ENCODE results near the gene PAWR. TPM values are rescaled to one million over a fixed set of nuclear protein-coding genes. Genes with fewer than 3 reads are reported as not detected.

PAWR gene
- total RNA-seq, 1 donor from 2014 or later, result 204 TPM

- FAIRE-seq (no peak), DNase-seq (ENCODE audit: low read depth) (peak; percentile 34)
- Mint-ChIP-seq H3K4me3 (ENCODE audit: unreplicated experiment) (no peak overlapping the region), H3K27me3 (ENCODE audit: low read depth, unreplicated experiment) (no peaks in the 10 kb centered on the region), H3K36me3 (ENCODE audit: low read depth, unreplicated experiment) (peaks cover 35% of the 10 kb centered on the region), H3K9me3 (ENCODE audit: unreplicated experiment) (peaks cover 4% of the 10 kb centered on the region), H3K27ac (ENCODE audit: unreplicated experiment) (no peak overlapping the region), H3K4me1 (ENCODE audit: low read depth, unreplicated experiment) (peaks cover 10% of the 10 kb centered on the region)
- TF ChIP-seq EZH2 (IDR thresholded peaks at IDR 0.05; ENCODE audit: insufficient read depth, low read length) (no peak), CTCF (IDR thresholded peaks at IDR 0.05; ENCODE audit: insufficient read depth, low read depth, low read length) (no peak)
- Histone ChIP-seq H3K4me1 (ENCODE audit: insufficient read depth, low read length) (peaks cover 4% of the 10 kb centered on the region), H3K79me2 (ENCODE audit: insufficient read depth, low read length) (peaks cover 4% of the 10 kb centered on the region), H3K27me3 (ENCODE audit: insufficient read depth, low read length) (no peaks in the 10 kb centered on the region), H3K4me2 (ENCODE audit: low read length) (no peak overlapping the region), H3K36me3 (ENCODE audit: insufficient read depth, low read length) (peaks cover 8% of the 10 kb centered on the region), H4K20me1 (ENCODE audit: insufficient read depth, low read length) (no peaks in the 10 kb centered on the region), H3K4me3 (ENCODE audit: insufficient read depth, low read depth, low read length) (no peak overlapping the region), H3K9me3 (ENCODE audit: insufficient read depth, low read depth, low read length) (no peaks in the 10 kb centered on the region), H3K9ac (ENCODE audit: low read length) (no peak overlapping the region), H3K27ac (ENCODE audit: low read depth, low read length) (no peak overlapping the region), H2AFZ (ENCODE audit: low read depth, low read length) (no peak overlapping the region)
These were observed 133.0 kb downstream of the PAWR start for GRCh38 chr12:79557690-79558315.

- FAIRE-seq (no peak), DNase-seq (ENCODE audit: low read depth) (peak; percentile 40)
- peaks cover 10% of the 10 kb centered on the region for H3K4me1 Mint-ChIP-seq (ENCODE audit: low read depth, unreplicated experiment)
- H3K4me2 ChIP-seq (ENCODE audit: low read length), result no peak overlapping the region
- H3K27ac ChIP-seq (ENCODE audit: low read depth, low read length), result peak overlapping the region; percentile 27
- no peaks in the 10 kb centered on the region for H3K27me3 Mint-ChIP-seq (ENCODE audit: low read depth, unreplicated experiment)
- TF ChIP-seq CTCF (IDR thresholded peaks at IDR 0.05; ENCODE audit: insufficient read depth, low read depth, low read length), result peak; percentile 64
- no peak for TF ChIP-seq EZH2 (IDR thresholded peaks at IDR 0.05; ENCODE audit: insufficient read depth, low read length)
- H3K9ac ChIP-seq (ENCODE audit: low read length), result peak overlapping the region; percentile 3
- peaks cover 4% of the 10 kb centered on the region for H3K79me2 ChIP-seq (ENCODE audit: insufficient read depth, low read length)
- H3K4me3 Mint-ChIP-seq (ENCODE audit: unreplicated experiment), result no peak overlapping the region
- H3K9me3 Mint-ChIP-seq (ENCODE audit: unreplicated experiment), result peaks cover 7% of the 10 kb centered on the region
- peaks cover 33% of the 10 kb centered on the region for H3K36me3 Mint-ChIP-seq (ENCODE audit: low read depth, unreplicated experiment)
- no peaks in the 10 kb centered on the region for H3K9me3 ChIP-seq (ENCODE audit: insufficient read depth, low read depth, low read length)
- H2AFZ ChIP-seq (ENCODE audit: low read depth, low read length), result no peak overlapping the region
- no peaks in the 10 kb centered on the region for H3K27me3 ChIP-seq (ENCODE audit: insufficient read depth, low read length)
- no peaks in the 10 kb centered on the region for H4K20me1 ChIP-seq (ENCODE audit: insufficient read depth, low read length)
- H3K36me3 ChIP-seq (ENCODE audit: insufficient read depth, low read length), result peaks cover 11% of the 10 kb centered on the region
- H3K4me3 ChIP-seq (ENCODE audit: insufficient read depth, low read depth, low read length), result no peak overlapping the region
- H3K27ac Mint-ChIP-seq (ENCODE audit: unreplicated experiment), result peak overlapping the region; percentile 37
- peaks cover 5% of the 10 kb centered on the region for H3K4me1 ChIP-seq (ENCODE audit: insufficient read depth, low read length)
These were observed 135.5 kb downstream of the PAWR start for GRCh38 chr12:79555028-79555925.
